GM12891 (cell line): ENCODE data around the gene TMCC1. TPM values are rescaled to one million over a fixed set of nuclear protein-coding genes. Genes with fewer than 3 reads are reported as not detected.

Experiments
- DNase-seq: peaks from one replicate; pipeline ENCODE4 v3.0.0; 2011; ENCODE audit warnings: low spot score; ENCODE audit not compliant: insufficient read length
- FAIRE-seq: peaks from 2 replicates; lab custom pipeline; 2011; peaks lifted over from hg19 to GRCh38; lab: Jason Lieb, UNC
- PAX5 ChIP-seq: IDR thresholded peaks from 2 replicates; pipeline ENCODE4 v1.6.1; 2011; ENCODE audit warnings: low read length, moderate library complexity, mild to moderate bottlenecking; ENCODE audit not compliant: insufficient read depth, severe bottlenecking
- POLR2A ChIP-seq: IDR thresholded peaks from 2 replicates; pipeline ENCODE4 v1.6.1; 2011; ENCODE audit warnings: low read depth, low read length, control low read depth
- POLR2AphosphoS5 ChIP-seq: IDR thresholded peaks from 2 replicates; pipeline ENCODE4 v1.6.1; 2011; ENCODE audit warnings: low read depth, low read length, control low read depth
- POU2F2 ChIP-seq: IDR thresholded peaks from 2 replicates; pipeline ENCODE4 v1.6.1; 2011; ENCODE audit warnings: low read depth, mild to moderate bottlenecking, control low read depth, low read length, moderate library complexity
- SPI1 ChIP-seq: IDR thresholded peaks from 2 replicates; pipeline ENCODE4 v1.6.1; 2011; ENCODE audit warnings: low read depth, low read length, control low read depth
- TAF1 ChIP-seq: IDR thresholded peaks from 2 replicates; pipeline ENCODE4 v1.6.1; 2011; ENCODE audit warnings: low read depth, low read length, control low read depth
- polyA plus RNA-seq: library from polyadenylated mRNA; unstranded; fragments of >200 nt; gene quantifications from one replicate; pipeline ENCODE4 v1.2.1, GENCODE V29; 2012; ENCODE audit warnings: low read depth, missing spikeins, inconsistent platforms; ENCODE audit not compliant: missing spikeins

Gene TMCC1
- polyA plus RNA-seq: 7.7 TPM

DNA sequence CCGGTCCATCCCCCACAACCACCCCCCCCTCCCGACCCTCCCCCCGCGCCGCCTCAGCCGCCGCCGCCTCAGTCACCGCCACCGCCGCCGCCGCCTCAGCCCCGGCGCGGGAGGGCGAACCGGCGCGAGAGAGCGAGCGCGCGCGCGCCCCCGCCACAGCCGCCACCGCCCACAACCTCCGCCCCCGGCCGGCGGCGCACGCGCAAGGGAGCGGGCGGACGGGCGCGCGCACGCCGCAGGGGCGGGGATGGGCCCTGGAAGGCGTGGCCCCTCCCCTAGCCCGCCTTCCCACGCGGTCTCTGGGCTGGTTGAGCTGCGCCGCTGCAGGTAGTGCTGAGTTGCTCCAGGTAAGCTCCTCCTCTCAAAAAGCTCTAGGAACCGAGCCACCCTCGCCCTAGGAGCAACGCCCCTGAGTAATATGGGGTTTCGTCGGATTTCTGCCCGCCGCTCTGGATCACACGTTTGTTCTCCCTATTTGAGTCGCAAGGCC, at the start of gene TMCC1:
TSS of gene TMCC1 (minus strand) at position 131 of the 490 bp plus-strand sequence.
- DNase-seq: peak; percentile 86
- TF ChIP-seq SPI1 (no peak), PAX5 (no peak), POU2F2 (no peak), POLR2A (no peak), TAF1 (no peak)
- peak; percentile 100 for FAIRE-seq

DNA sequence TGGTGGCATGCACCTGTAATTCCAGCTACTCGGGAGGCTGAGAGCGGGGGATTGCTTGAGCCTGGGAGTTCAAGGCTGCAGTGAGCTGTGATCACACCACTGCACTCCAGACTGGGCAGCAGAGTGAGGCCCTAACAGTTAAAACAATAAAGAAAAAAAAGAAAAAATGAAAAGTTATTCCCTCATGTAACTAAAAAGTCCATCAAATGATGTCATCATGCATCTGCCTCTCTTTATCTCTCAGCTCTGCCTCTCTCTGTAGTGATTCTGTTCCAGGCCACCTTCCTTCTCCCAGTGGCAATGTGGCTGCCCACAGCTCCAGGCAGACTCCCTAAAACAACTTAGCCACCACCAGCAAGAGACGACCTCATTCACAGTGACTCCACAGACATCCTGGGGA, 49.5 kb upstream of the TMCC1 start:
- DNase-seq (no peak), FAIRE-seq (no peak)
- no peak for TF ChIP-seq SPI1
- TF ChIP-seq PAX5: no peak
- TF ChIP-seq TAF1: no peak
- no peak for TF ChIP-seq POLR2A

DNA sequence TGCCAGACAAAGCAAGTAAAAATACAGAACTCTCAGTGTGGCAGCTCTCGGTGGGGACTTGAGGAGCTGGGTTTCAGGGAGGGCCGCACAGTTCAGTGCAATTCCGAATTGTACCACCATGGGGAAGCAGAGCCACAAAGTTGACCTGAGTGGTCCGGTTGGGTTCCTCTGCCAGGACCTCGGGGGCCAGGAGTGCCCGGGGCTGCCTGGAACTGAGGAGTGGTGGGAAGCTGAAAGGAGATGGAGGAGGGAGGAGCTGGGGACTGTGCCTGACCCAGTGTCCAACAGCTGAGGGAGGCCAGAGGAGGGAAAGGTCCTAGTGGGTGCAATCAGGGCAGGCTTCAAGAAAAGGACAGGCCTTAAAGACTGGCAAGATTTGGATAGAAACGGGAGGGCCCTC, 48.8 kb upstream of the TMCC1 start:
- FAIRE-seq (peak; percentile 71), DNase-seq (peak; percentile 68)
- TF ChIP-seq POLR2AphosphoS5: no peak
- TF ChIP-seq POLR2A: no peak
- TF ChIP-seq SPI1: no peak
- no peak for TF ChIP-seq POU2F2
- TF ChIP-seq PAX5: no peak
- no peak for TF ChIP-seq TAF1

GRCh38 chr3:129940086-129940485, 46.6 kb upstream of the TMCC1 start:
- FAIRE-seq (no peak), DNase-seq (no peak)
- TF ChIP-seq PAX5 (no peak), SPI1 (no peak), TAF1 (no peak), POLR2AphosphoS5 (no peak), POU2F2 (no peak), POLR2A (no peak)

DNA sequence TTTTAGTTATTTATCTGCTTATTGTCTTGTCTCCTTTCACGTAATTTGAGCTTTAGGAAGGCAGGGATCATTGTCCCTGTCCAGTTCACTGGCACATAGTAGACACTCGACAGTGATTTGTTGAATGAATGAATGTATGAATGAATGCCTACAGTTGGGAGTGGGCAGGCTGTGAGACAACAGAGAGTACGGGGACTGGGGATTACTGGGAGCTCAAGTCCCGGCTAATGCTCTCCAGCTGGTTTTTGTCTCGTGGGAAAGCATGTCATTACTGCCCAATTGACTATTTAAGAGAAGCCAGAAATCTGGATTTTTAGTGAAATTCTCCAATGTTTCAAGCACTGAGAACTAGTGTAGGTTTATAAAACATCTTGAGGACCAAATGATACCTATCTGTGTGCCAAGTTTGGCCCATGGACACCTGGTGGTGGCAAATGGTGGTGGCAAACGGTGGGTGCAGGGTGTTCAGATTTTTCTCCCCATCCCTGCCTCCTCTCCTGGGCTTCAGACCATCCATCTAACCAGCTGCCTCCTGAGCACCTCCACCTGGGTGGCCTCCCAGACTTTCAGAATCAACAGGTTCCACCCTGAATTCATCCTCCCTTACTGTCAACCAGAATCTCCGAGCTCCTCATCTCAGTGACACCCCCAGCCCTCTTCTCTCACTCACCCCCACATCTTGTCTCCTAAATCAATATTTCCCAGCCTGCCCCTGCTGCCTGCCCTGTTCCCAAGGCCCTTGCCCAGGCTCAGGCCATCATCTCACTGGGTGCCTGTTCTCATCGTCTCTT, 44.8 kb upstream of the TMCC1 start:
- no peak for TF ChIP-seq POLR2AphosphoS5
- TF ChIP-seq POLR2A: no peak
- TF ChIP-seq POU2F2: no peak
- TF ChIP-seq SPI1: no peak
- TF ChIP-seq PAX5: no peak
- no peak for DNase-seq
- no peak for FAIRE-seq

DNA sequence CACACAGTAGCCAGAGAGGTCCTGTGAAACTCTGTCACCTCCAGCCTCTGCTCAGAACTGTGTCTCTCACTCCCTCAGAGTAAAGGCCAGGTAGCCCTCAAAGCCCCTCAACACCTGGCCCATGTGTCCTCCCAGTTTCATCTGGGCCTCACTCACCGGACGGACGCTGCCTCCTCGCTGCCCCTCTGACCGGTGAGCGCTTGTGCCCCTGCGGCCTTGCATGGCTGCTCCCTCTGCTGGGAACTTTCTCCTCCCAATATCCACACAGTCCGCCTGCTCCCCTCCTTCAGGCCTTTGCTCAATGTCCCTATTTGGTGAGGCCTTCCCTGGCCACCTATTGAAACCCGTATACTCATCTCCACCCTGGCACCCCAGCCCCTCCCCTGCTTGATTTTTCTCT, 44.2 kb upstream of the TMCC1 start:
- no peak for FAIRE-seq

GRCh38 chr3:129936757-129937156, 43.2 kb upstream of the TMCC1 start:
- TF ChIP-seq SPI1 (no peak), POLR2A (no peak), TAF1 (no peak), POLR2AphosphoS5 (no peak), PAX5 (no peak), POU2F2 (no peak)
- peak; percentile 69 for FAIRE-seq
- DNase-seq: no peak

More for the DNA sequence above, 44.2 kb upstream of the TMCC1 start:
- no peak for DNase-seq
- TF ChIP-seq POLR2AphosphoS5 (no peak), PAX5 (no peak), POLR2A (no peak), TAF1 (no peak), POU2F2 (no peak), SPI1 (no peak)

DNA sequence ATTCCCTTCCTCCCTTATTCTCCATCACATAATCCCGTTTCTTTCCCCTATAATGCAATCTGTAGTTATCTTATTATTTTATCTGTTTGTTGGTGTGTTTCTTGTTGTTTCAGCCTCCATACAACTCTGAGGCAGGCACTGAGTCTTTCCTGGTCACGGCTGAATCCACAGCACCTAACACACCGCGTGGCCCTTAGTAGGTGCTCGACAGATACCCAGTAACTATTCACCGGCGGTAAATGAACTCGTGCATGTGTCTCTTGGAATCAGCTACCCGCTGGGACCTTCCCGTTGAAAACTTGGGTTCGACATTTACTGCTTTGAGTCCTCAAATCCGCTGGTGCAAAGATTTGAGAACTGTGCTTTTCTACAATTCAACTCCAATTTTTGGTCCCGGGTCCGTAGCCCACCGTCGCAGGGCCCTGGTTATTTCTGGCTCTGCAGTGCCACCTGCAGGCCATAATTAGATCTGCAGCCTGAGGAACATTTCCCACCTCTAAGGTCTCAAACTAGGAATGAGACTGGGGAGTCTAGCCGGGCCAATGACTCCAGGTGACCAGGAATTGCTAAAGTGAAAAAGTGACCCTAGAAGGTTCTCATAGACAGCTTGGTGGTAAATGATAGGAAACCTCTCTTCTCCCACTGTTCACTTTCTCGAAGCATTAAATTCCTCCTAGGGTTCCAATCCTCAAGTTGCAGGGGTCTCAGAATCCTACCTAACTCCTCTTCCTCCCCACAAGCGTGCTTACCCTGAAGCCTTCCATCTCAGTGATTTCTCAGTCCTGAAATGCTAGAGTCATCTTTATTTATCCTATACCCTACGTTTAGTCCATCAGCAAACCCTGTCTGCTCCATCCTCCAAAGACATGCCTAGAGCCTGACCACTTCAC, 41.0 kb upstream of the TMCC1 start:
- TF ChIP-seq POLR2AphosphoS5 (no peak), SPI1 (no peak), POU2F2 (no peak), PAX5 (no peak), TAF1 (no peak), POLR2A (no peak)
- peak; percentile 27 for DNase-seq
- FAIRE-seq: peak; percentile 84

DNA sequence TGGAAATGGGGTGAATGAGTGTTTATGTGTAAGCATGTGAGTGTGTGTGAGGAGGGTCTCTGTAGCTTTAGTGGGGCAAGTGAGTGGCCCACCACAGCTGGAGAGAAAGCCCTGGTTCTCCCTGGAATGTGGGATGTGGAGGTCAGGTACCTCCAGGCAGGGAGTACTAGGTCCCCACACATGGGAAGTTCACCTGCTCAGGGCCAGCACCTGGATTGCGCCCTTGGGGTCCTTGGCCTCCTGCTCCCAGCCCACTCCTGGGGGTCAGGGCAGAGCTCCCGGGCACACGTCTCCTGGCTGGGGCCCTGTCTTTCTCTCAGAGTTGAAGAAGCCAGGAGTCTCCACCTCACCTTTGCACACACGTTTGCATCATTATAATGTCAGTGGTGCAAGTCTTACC, 40.0 kb upstream of the TMCC1 start:
- no peak for DNase-seq
- no peak for FAIRE-seq

More for the DNA sequence above, 40.0 kb upstream of the TMCC1 start:
- TF ChIP-seq PAX5: no peak
- no peak for TF ChIP-seq POLR2AphosphoS5
